Breast epithelium (tissue), 4 donors: ENCODE measurements around the gene DDX4. TPM values are rescaled to one million over a fixed set of nuclear protein-coding genes. Genes with fewer than 3 reads are reported as not detected.

ENCODE experiments used
- DNase-seq, 2 donors: peaks; one replicate each; pipeline ENCODE4 v3.0.0-alpha.2; 2019; ENCODE audit warnings: low spot score in 2 of 2
- H3K27ac ChIP-seq, 2 donors: fragments of 200-600 bp; sonication (generic) in 1 of 2; one replicate each; pipeline ENCODE4 v1.5.1; 2016 to 2019; ENCODE audit warnings: mild to moderate bottlenecking in 1 of 2
- H3K27me3 ChIP-seq, 2 donors: fragments of 200-600 bp; sonication (generic) in 1 of 2; one replicate each; pipeline versions ENCODE4 v1.5.1 to v1.6.0; 2017 to 2019; ENCODE audit warnings: control low read depth in 1 of 2, mild to moderate bottlenecking in 1 of 2
- H3K36me3 ChIP-seq: fragments of 200-600 bp; one replicate; pipeline ENCODE4 v1.5.1; 2019
- H3K4me1 ChIP-seq, 2 donors: fragments of 200-600 bp; sonication (generic); one replicate each; pipeline ENCODE4 v1.5.1; 2016 to 2019; ENCODE audit warnings: control low read depth in 1 of 2
- H3K4me3 ChIP-seq, 3 donors: fragments of 200-600 bp; sonication (generic); 1 replicate in 2 of 3; 2 replicates in 1 of 3; pipeline ENCODE4 v1.5.1; 2016 to 2019; ENCODE audit warnings: mild to moderate bottlenecking in 3 of 3, moderate library complexity in 2 of 3
- H3K9me3 ChIP-seq, 2 donors: fragments of 200-600 bp; sonication (generic) in 1 of 2; one replicate each; pipeline ENCODE4 v1.5.1; 2016 to 2019; ENCODE audit warnings: control low read depth in 1 of 2
- POLR2A ChIP-seq: fragments of 450-650 bp; IDR thresholded peaks from one replicate; pipeline ENCODE4 v1.6.1; 2016; ENCODE audit warnings: antibody characterized with exemption, mild to moderate bottlenecking, moderate library complexity
- POLR2AphosphoS5 ChIP-seq, 3 donors: sonication (generic); formaldehyde crosslinking; IDR thresholded peaks; one replicate each; pipeline ENCODE4 v1.6.1; 2017; ENCODE audit warnings: antibody characterized with exemption in 3 of 3
- intact Hi-C: fragments of 100-400 bp; cut with DNase I; formaldehyde crosslinking; loops from one replicate; pipeline ENCODE4 v1.15.1; 2023; ENCODE audit warnings: low total_unique reads
- total RNA-seq, 3 donors: library from RNA; depleted of rRNA; stranded (reverse); fragments of >200 nt; gene quantifications; one replicate each; pipeline ENCODE4 v1.1.0, GENCODE V29; 2016
- TF ChIP-seq, protein P1 (sequence below), 3 donors: fragments of 450-650 bp; IDR thresholded peaks; one replicate each; pipeline ENCODE4 v1.5.1; 2016 to 2017; ENCODE audit warnings: antibody characterized with exemption in 3 of 3, mild to moderate bottlenecking in 3 of 3, moderate library complexity in 3 of 3

Gene DDX4
- total RNA-seq, 3 donors from 2014 or later: not detected

- no peak overlapping the region for H3K27ac ChIP-seq
- intact Hi-C loops: no loop called here
- TF ChIP-seq, protein P1, sequence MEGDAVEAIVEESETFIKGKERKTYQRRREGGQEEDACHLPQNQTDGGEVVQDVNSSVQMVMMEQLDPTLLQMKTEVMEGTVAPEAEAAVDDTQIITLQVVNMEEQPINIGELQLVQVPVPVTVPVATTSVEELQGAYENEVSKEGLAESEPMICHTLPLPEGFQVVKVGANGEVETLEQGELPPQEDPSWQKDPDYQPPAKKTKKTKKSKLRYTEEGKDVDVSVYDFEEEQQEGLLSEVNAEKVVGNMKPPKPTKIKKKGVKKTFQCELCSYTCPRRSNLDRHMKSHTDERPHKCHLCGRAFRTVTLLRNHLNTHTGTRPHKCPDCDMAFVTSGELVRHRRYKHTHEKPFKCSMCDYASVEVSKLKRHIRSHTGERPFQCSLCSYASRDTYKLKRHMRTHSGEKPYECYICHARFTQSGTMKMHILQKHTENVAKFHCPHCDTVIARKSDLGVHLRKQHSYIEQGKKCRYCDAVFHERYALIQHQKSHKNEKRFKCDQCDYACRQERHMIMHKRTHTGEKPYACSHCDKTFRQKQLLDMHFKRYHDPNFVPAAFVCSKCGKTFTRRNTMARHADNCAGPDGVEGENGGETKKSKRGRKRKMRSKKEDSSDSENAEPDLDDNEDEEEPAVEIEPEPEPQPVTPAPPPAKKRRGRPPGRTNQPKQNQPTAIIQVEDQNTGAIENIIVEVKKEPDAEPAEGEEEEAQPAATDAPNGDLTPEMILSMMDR (IDR thresholded peaks at IDR 0.05): no peak
- TF ChIP-seq POLR2AphosphoS5 (IDR thresholded peaks at IDR 0.05): no peak
- no peak for TF ChIP-seq POLR2A
- no peak overlapping the region for H3K4me3 ChIP-seq
- H3K27me3 ChIP-seq: no peaks in the 10 kb centered on the region
- no peak for DNase-seq
- H3K4me1 ChIP-seq: no peaks in the 10 kb centered on the region
- H3K36me3 ChIP-seq: no peaks in the 10 kb centered on the region
- H3K9me3 ChIP-seq: no peaks in the 10 kb centered on the region
Measured at GRCh38 chr5:55732585-55732984, 5.3 kb upstream of the DDX4 start.

- intact Hi-C loops: no loop called here
- DNase-seq: no peak
- Histone ChIP-seq H3K4me1 (no peaks in the 10 kb centered on the region), H3K4me3 (no peak overlapping the region), H3K27ac (no peak overlapping the region), H3K36me3 (no peaks in the 10 kb centered on the region), H3K9me3 (no peaks in the 10 kb centered on the region), H3K27me3 (no peaks in the 10 kb centered on the region)
- TF ChIP-seq POLR2A (no peak), POLR2AphosphoS5 (IDR thresholded peaks at IDR 0.05) (no peak)
- TF ChIP-seq, protein P1 (IDR thresholded peaks at IDR 0.05): no peak
Measured at GRCh38 chr5:55734658-55735057, 3.2 kb upstream of the DDX4 start.

GRCh38 chr5:55742778-55743177, 4.9 kb downstream of the DDX4 start:
- Histone ChIP-seq H3K36me3 (no peaks in the 10 kb centered on the region), H3K9me3 (no peaks in the 10 kb centered on the region), H3K4me3 (no peak overlapping the region), H3K27ac (no peak overlapping the region), H3K27me3 (no peaks in the 10 kb centered on the region), H3K4me1 (no peaks in the 10 kb centered on the region)
- intact Hi-C loops: loop anchor here (5.0 kb wide), 1 partner anchor 800 kb away; no protein-coding TSS in a partner anchor
- DNase-seq: no peak
- TF ChIP-seq POLR2A: no peak
- TF ChIP-seq, protein P1 (IDR thresholded peaks at IDR 0.05): no peak
- no peak for TF ChIP-seq POLR2AphosphoS5 (IDR thresholded peaks at IDR 0.05)

- no peaks in the 10 kb centered on the region for H3K4me1 ChIP-seq
- DNase-seq: no peak
- H3K4me3 ChIP-seq: no peak overlapping the region
- no peaks in the 10 kb centered on the region for H3K9me3 ChIP-seq
- no peaks in the 10 kb centered on the region for H3K27me3 ChIP-seq
- TF ChIP-seq, protein P1 (IDR thresholded peaks at IDR 0.05): no peak
- TF ChIP-seq POLR2AphosphoS5 (IDR thresholded peaks at IDR 0.05): no peak
- no peak for TF ChIP-seq POLR2A
- no peak overlapping the region for H3K27ac ChIP-seq
- intact Hi-C loops: no loop called here
- H3K36me3 ChIP-seq: no peaks in the 10 kb centered on the region
Measured at GRCh38 chr5:55747778-55748318, 10.0 kb downstream of the DDX4 start.

DNA sequence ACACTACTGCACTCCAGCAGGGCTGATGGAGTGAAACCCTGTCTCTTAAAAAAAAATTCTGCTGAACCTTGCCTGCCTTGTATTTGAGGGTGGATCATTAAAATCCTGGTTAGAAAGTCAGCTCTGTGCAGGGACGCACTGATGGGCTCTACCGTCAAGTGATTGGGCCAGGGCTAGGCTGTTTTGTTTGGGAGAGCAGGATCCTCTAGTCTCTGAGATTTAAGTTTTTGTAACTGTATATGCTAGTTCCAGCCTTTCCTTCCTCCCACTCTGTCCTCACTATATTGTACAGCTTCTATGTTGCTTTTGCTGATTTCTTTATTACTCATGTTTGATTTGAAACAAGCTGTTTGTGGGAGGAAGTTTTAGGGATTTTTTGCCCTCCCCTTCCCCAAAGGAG, 11.5 kb downstream of the DDX4 start:
- intact Hi-C loops: no loop called here

More for the DNA sequence above, 11.5 kb downstream of the DDX4 start:
- H3K27ac ChIP-seq: no peak overlapping the region
- no peaks in the 10 kb centered on the region for H3K27me3 ChIP-seq
- H3K4me3 ChIP-seq: no peak overlapping the region
- no peaks in the 10 kb centered on the region for H3K4me1 ChIP-seq
- TF ChIP-seq POLR2AphosphoS5 (IDR thresholded peaks at IDR 0.05): no peak
- no peak for TF ChIP-seq POLR2A
- TF ChIP-seq, protein P1 (IDR thresholded peaks at IDR 0.05): no peak
- H3K36me3 ChIP-seq: no peaks in the 10 kb centered on the region
- no peaks in the 10 kb centered on the region for H3K9me3 ChIP-seq
- no peak for DNase-seq
